CD4-positive, CD25-positive, alpha-beta regulatory T cell (primary cell): ENCODE measurements around the gene SMIM29. TPM values are rescaled to one million over a fixed set of nuclear protein-coding genes. Genes with fewer than 3 reads are reported as not detected.

Source experiments
- ATAC-seq, 2 donors: fragments of 150-1000 bp; cut with Tn5 transposase; one replicate each; pipeline ENCODE4 v1.10.0; 2021; ENCODE audit warnings: low read depth in 2 of 2, moderate number of reproducible peaks in 2 of 2, moderate library complexity in 1 of 2
- DNase-seq, 3 donors: peaks; one replicate each; pipeline versions ENCODE4 v3.0.0 to v3.0.0-alpha.2; 2012 to 2022; ENCODE audit warnings: mixed read lengths in 1 of 3
- H3K27ac ChIP-seq: one replicate; pipeline ENCODE4 v1.7.0; 2013; ENCODE audit warnings: mild to moderate bottlenecking, low read length; ENCODE audit not compliant: insufficient read depth, poor library complexity, severe bottlenecking
- H3K27me3 ChIP-seq: one replicate; pipeline ENCODE4 v1.7.0; 2013; ENCODE audit warnings: low read length; ENCODE audit not compliant: control insufficient read depth, insufficient read depth
- H3K36me3 ChIP-seq: one replicate; pipeline ENCODE4 v1.7.0; 2013; ENCODE audit warnings: mild to moderate bottlenecking, low read length, moderate library complexity; ENCODE audit not compliant: control insufficient read depth, insufficient read depth
- H3K4me1 ChIP-seq: 2 replicates; pipeline ENCODE4 v1.7.0; 2013; ENCODE audit warnings: mild to moderate bottlenecking, low read length; ENCODE audit not compliant: insufficient read depth, control insufficient read depth, poor library complexity, severe bottlenecking
- H3K4me3 ChIP-seq: one replicate; pipeline ENCODE4 v1.7.0; 2013; ENCODE audit warnings: low read depth, mild to moderate bottlenecking, low read length, moderate library complexity
- H3K9me3 ChIP-seq, 2 experiments: 1 replicate in 1 of 2; 2 replicates in 1 of 2; pipeline ENCODE4 v1.7.0; 2013; ENCODE audit warnings: low read length in 2 of 2, mild to moderate bottlenecking in 1 of 2, moderate library complexity in 1 of 2; ENCODE audit not compliant: control insufficient read depth in 2 of 2
- H3K27ac Mint-ChIP-seq, 3 donors: one replicate each; pipeline ENCODE4 v1.8.0; 2020 to 2022; ENCODE audit warnings: mild to moderate bottlenecking in 3 of 3, mixed read lengths in 3 of 3, moderate library complexity in 2 of 3
- H3K27me3 Mint-ChIP-seq: one replicate; pipeline ENCODE4 v1.8.0; 2022; ENCODE audit warnings: mild to moderate bottlenecking, mixed read lengths
- H3K36me3 Mint-ChIP-seq: one replicate; pipeline ENCODE4 v1.8.0; 2020; ENCODE audit warnings: mixed read lengths
- H3K4me1 Mint-ChIP-seq, 4 donors: one replicate each; pipeline ENCODE4 v1.8.0; 2020 to 2022; ENCODE audit warnings: mixed read lengths in 4 of 4, mild to moderate bottlenecking in 1 of 4
- H3K4me3 Mint-ChIP-seq, 4 donors: one replicate each; pipeline ENCODE4 v1.8.0; 2020 to 2022; ENCODE audit warnings: mild to moderate bottlenecking in 4 of 4, mixed read lengths in 4 of 4, moderate library complexity in 3 of 4
- H3K9me3 Mint-ChIP-seq, 7 donors: one replicate each; pipeline ENCODE4 v1.8.0; 2020 to 2022; ENCODE audit warnings: mixed read lengths in 7 of 7, mild to moderate bottlenecking in 3 of 7, moderate library complexity in 2 of 7
- polyA plus RNA-seq, 4 donors: library from polyadenylated mRNA; unstranded; fragments of 300-500 nt; fragmentation: Illumina TruSeq; gene quantifications; one replicate each; pipeline ENCODE4 v1.2.3, GENCODE V29; 2021
- total RNA-seq: library from RNA; stranded (reverse); gene quantifications from one replicate; pipeline ENCODE4 v1.2.3, GENCODE V29; 2022

SMIM29 gene
- total and polyA plus RNA-seq, 5 donors from 2014 or later = 29.2 to 82.3 (median 54.1) TPM

DNA sequence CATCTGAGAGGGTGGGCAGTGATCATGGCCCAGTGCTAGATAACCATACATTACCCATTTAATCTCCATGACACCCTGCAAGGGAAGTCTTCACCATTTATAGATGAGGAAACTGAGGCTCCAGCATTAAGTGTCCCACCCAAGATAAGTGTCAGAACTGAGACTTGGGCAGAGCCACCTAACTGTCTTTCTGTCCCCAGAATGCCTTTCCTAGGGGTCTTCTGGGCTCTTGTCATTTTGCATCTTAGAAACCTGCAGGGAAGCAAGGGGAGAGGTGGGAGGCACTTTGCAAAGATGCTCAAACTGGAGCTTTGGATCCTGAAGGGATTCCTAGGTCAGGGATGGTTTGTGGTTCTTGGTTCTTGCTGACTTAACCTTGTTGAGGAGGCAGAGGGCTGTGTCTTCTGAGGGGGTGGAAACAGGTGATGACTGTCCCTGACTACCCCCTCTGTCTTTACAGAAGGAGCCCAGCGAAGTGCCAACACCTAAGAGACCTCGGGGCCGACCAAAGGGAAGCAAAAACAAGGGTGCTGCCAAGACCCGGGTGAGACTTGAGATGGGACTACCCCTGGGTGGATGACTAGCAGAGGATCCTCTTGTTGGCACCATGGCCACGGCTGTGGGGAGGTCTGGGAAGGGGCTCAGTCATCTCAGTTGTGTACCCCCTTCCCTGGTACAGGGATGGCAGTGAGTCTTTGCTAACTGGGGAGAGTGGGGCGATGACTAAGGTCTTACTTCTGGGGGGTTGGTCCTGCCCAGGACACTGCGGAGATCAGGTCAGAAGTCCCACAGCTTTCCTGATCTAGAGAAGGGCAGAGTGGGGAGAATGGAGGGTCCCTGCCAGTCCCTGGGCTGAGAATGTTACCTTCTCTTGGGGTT lies 6.3 kb downstream of the SMIM29 start:
- H3K36me3 Mint-ChIP-seq = peaks cover 11% of the 10 kb centered on the region
- H3K27ac Mint-ChIP-seq = peak overlapping the region; percentile 41 to 78 (median 71)
- no peaks in the 10 kb centered on the region for H3K27me3 Mint-ChIP-seq
- H3K4me1 Mint-ChIP-seq = peaks cover 8 to 64% (median 41%) of the 10 kb centered on the region in 4 donors
- Histone ChIP-seq H3K27me3 (no peaks in the 10 kb centered on the region), H3K27ac (no peak overlapping the region), H3K4me3 (no peak overlapping the region), H3K9me3 (no peaks in the 10 kb centered on the region), H3K4me1 (peaks cover 36% of the 10 kb centered on the region), H3K36me3 (peaks cover 33% of the 10 kb centered on the region)
- H3K9me3 Mint-ChIP-seq = no peaks in the 10 kb centered on the region
- DNase-seq = no peak
- H3K4me3 Mint-ChIP-seq = peak overlapping the region in 2 of 4 donors; percentile 52 to 72
- ATAC-seq = no peak

DNA sequence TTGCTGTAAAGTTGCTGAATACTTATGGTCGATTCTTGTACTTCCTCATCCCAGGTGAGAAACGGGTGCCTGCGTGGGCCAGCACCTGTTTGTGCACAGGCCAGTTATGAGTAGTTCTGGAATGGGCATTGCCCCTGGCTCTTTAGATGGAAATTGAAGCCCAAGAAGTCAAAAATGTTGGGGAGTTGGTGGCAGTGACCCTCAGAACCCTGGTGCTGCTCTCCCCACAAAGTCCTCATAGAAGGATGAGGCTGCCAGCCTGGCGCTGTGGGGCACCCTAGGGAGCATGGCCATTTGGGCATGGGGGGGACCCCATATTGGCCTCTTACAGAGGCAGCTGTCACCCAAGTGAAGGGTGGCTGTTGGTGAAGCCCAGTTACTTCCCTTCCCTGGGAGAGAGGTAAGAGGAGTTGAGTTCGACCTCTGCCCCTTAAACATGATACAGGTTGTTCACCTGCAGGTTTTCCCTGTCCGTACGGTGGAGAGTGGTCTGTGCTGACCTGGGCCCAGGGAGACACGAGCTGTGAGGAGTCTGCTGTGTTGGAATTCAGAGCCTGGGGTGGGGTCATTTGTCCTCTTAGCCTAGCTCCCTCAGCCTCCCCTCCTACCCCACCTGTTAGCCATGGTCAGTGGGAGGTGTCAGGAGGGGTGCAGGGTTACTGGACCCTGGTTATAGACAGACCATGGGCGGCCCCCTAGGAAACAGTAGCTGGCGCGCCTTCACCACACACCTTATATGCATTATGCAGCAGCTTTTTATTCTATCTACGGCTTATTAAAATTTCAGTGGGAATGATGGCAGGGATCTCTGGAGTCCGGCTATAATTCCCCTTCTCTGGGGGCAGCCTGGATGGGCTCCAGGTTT lies 7.2 kb downstream of the SMIM29 start:
- ATAC-seq (no peak), DNase-seq (no peak)
- Mint-ChIP-seq H3K36me3 (peaks cover 11% of the 10 kb centered on the region), H3K4me3 (peak overlapping the region in 3 of 4 donors; percentile 35 to 72 (median 52)), H3K27ac (peak overlapping the region; percentile 41 to 82 (median 76)), H3K27me3 (no peaks in the 10 kb centered on the region), H3K9me3 (no peaks in the 10 kb centered on the region), H3K4me1 (peaks cover 8 to 58% (median 42%) of the 10 kb centered on the region in 4 donors)
- Histone ChIP-seq H3K36me3 (peaks cover 33% of the 10 kb centered on the region), H3K27me3 (no peaks in the 10 kb centered on the region), H3K27ac (no peak overlapping the region), H3K4me3 (no peak overlapping the region), H3K9me3 (no peaks in the 10 kb centered on the region), H3K4me1 (peaks cover 34% of the 10 kb centered on the region)

DNA sequence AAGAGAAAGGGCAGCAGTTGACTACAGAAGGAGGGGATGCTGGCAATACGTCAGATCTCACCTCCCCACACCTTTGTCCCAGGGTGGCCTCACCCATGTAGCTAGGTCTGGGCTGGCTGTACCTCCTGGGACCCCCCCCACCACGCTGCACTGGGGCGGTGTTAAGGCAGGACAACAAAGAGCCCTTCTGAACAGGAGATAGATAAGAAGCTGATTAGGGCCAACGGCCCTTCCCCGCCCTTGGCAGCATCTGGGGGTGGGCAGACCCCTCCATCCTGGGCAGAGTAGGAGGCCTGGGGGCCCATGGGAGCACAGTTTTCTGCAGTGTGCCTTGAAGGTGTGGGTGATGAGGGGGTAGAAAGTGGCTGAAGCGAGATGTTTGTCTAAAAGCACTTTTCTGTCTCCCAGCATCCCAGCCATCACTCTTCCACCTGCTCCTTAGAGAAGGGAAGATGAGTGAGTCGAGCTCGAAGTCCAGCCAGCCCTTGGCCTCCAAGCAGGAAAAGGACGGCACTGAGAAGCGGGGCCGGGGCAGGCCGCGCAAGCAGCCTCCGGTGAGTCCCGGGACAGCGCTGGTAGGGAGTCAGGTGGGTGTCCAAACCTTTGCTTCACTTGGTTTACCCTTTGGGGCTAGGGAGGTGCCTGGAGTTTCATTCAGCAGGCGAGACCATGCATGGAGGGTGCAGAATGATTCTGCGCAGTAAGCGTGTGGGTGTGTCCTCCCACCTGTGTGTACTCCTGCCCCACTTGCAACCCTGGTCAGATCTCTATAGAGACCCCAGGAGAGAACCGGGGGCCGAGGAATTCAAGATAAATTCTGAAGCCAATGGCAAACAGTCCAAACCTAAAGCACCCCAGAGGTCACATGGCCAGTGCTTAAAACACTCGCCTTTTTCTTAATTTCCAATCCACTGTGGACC lies 8.2 kb downstream of the SMIM29 start:
- H3K9me3 Mint-ChIP-seq = no peaks in the 10 kb centered on the region
- H3K36me3 ChIP-seq = peaks cover 33% of the 10 kb centered on the region
- no peaks in the 10 kb centered on the region for H3K27me3 Mint-ChIP-seq
- ATAC-seq (no peak), DNase-seq (no peak)
- no peak overlapping the region for H3K4me3 ChIP-seq
- no peak overlapping the region for H3K27ac ChIP-seq
- peak overlapping the region in 2 of 3 donors; percentile 74 to 84 for H3K27ac Mint-ChIP-seq
- H3K4me1 ChIP-seq = peaks cover 38% of the 10 kb centered on the region
- no peaks in the 10 kb centered on the region for H3K9me3 ChIP-seq
- no peaks in the 10 kb centered on the region for H3K27me3 ChIP-seq
- H3K4me1 Mint-ChIP-seq = peaks cover 8 to 59% (median 40%) of the 10 kb centered on the region in 4 donors
- peak overlapping the region in 3 of 4 donors; percentile 40 to 72 (median 46) for H3K4me3 Mint-ChIP-seq
- peaks cover 11% of the 10 kb centered on the region for H3K36me3 Mint-ChIP-seq

DNA sequence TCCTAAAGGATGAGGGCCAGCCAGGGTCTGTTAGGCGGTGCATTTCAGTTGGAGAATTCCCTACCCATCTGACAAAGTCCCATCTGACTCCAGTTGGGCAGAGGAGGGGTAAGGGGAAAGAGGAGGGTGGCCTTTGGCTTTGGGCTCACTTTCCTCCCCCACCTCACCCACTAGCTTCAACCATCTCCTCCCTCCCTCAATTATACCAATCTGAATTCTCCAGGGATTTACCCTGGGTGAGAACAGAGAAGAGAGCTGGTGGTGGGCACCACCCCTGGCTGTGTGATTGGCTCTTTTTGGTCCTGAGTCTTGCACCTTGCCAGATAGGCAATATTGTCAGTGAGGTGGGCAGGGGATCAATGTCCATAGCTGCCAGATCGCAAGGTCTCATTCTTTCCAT lies 8.9 kb downstream of the SMIM29 start:
- H3K4me1 ChIP-seq = peaks cover 44% of the 10 kb centered on the region
- DNase-seq (no peak), ATAC-seq (no peak)
- H3K27ac Mint-ChIP-seq = peak overlapping the region in 2 of 3 donors; percentile 84 to 90
- H3K4me1 Mint-ChIP-seq = peaks cover 8 to 58% (median 39%) of the 10 kb centered on the region in 4 donors
- no peaks in the 10 kb centered on the region for H3K9me3 ChIP-seq
- no peak overlapping the region for H3K27ac ChIP-seq
- no peaks in the 10 kb centered on the region for H3K27me3 ChIP-seq
- H3K4me3 ChIP-seq = no peak overlapping the region
- no peaks in the 10 kb centered on the region for H3K27me3 Mint-ChIP-seq
- H3K4me3 Mint-ChIP-seq = peak overlapping the region in 2 of 4 donors; percentile 40 to 46
- H3K36me3 Mint-ChIP-seq = peaks cover 11% of the 10 kb centered on the region
- no peaks in the 10 kb centered on the region for H3K9me3 Mint-ChIP-seq
- H3K36me3 ChIP-seq = peaks cover 33% of the 10 kb centered on the region

DNA sequence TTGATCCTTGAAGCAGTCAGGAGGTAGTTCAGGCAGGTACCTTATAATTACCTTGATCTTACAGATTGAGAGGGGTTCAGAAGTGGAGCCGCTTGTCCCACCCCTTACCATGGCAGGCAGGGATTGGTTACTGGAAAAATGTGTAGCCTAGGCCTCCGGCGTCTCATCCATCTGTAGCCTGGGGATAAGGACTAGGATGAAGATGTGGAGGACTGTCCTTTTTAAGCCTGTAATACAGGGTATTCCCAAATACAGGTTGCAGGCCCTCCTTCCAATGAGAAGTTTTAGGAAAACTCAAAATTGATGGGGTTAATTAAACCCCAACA lies 9.3 kb downstream of the SMIM29 start:
- peaks cover under 1% of the 10 kb centered on the region for H3K27me3 Mint-ChIP-seq
- Histone ChIP-seq H3K27ac (peak overlapping the region; percentile 87), H3K27me3 (no peaks in the 10 kb centered on the region), H3K4me1 (peaks cover 44% of the 10 kb centered on the region), H3K9me3 (no peaks in the 10 kb centered on the region), H3K36me3 (peaks cover 33% of the 10 kb centered on the region), H3K4me3 (no peak overlapping the region)
- DNase-seq = no peak
- peaks cover 8 to 56% (median 39%) of the 10 kb centered on the region in 4 donors for H3K4me1 Mint-ChIP-seq
- peaks cover 11% of the 10 kb centered on the region for H3K36me3 Mint-ChIP-seq
- no peak for ATAC-seq
- H3K9me3 Mint-ChIP-seq = no peaks in the 10 kb centered on the region
- H3K4me3 Mint-ChIP-seq = peak overlapping the region; percentile 18 to 96 (median 86)
- H3K27ac Mint-ChIP-seq = peak overlapping the region; percentile 14 to 90 (median 84)

DNA sequence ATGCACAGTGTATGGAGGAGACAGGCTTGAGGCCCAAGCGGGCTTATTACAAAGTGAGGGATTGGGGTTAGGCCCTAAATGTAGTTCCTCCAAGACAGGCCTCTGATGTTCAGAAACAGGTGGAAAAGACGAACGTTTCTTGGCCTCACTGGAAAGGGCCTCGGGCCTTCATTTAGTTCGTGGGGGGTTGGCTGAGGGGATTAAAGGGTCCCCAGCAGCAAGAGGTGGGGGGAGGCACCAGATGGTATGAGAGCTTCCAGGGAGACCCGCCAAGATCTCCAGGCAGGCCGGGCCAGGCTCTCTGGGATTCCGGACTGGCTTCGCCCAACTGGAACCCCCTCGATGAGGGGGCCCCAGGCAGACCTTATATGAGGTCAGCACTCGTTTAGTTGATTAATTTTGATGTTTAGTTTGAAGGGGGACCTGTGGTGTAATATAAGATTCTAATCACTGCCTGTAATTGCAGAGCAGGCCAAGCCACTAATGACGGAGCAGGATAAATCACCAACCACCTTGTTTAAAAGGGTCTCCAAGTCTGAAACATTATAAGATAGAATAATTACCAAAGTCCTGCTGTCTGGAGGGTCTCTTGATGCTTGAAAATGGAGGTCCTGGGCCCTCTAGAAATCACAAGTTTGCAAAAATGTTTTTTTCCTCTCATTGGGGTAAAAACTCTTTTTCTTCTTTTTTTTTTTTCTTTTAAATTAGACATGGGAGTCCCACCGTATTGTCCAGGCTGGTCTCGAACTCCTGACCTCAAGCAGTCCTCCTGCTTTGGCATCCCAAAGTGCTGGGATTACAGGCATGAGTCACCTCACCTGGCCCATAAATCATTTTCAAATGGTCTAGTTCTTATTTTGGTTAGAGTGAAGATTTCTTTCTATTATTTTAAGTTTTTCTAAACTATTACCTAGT lies 10.0 kb downstream of the SMIM29 start:
- no peak for DNase-seq
- Mint-ChIP-seq H3K9me3 (no peaks in the 10 kb centered on the region), H3K36me3 (peaks cover 11% of the 10 kb centered on the region), H3K27me3 (peaks cover 5% of the 10 kb centered on the region), H3K4me3 (peak overlapping the region; percentile 81 to 96 (median 90)), H3K4me1 (peaks cover 8 to 57% (median 45%) of the 10 kb centered on the region in 4 donors), H3K27ac (peak overlapping the region; percentile 84 to 95 (median 90))
- no peaks in the 10 kb centered on the region for H3K9me3 ChIP-seq
- peak overlapping the region; percentile 77 for H3K4me3 ChIP-seq
- peak overlapping the region; percentile 87 for H3K27ac ChIP-seq
- ATAC-seq = no peak
- peaks cover 31% of the 10 kb centered on the region for H3K36me3 ChIP-seq
- peaks cover 43% of the 10 kb centered on the region for H3K4me1 ChIP-seq
- no peaks in the 10 kb centered on the region for H3K27me3 ChIP-seq
